ENCODE measurements around the gene ARID1B. TPM values are rescaled to one million over a fixed set of nuclear protein-coding genes. Genes with fewer than 3 reads are reported as not detected.

Gene ARID1B
- total RNA-seq, 1 experiment from 2014 or later, result 15.5 TPM

DNA sequence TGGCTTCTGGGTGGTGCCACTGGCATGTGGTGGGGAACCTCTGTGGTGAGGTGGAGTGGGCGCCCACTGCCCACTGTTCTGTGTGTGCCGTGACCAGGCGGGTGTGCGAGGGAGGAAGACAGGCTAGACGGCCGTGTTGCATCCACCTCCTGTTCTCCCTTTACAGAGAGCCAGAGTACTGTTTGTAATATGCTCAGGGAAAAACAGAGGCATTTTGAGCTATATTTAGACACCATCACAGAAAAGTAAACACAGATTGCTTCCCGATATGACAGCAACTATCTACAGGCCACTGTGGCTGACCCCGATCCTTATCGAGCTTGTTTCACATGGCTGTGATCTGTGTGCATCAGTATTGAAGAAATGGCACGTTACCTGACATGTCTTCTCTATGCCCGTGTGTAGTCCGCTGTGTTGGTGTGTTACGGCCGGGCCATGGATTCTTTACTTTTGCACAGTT, 45.6 kb downstream of the ARID1B start:
- no peak for DNase-seq (ENCODE audit: extremely low read depth, low read depth)

DNA sequence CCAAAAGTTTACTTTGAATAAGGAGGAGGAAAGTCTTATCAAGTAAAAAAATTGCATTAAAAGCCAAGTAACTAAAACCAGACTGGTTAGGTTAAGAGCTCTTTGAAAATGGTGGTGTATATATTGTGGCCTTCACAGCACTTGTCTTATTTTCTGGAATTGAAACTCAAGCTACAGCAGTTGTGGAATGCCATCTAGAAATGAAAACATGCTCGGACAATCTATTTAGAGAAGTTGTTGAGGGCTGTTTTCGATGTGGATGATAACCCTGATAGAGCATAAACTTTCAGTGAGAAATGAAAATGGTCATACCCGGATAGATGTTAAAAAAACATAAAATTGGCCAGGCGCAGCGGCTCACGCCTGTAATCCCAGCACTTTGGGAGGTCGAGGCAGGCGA, 47.0 kb downstream of the ARID1B start:
- DNase-seq (ENCODE audit: extremely low read depth, low read depth), result no peak

DNA sequence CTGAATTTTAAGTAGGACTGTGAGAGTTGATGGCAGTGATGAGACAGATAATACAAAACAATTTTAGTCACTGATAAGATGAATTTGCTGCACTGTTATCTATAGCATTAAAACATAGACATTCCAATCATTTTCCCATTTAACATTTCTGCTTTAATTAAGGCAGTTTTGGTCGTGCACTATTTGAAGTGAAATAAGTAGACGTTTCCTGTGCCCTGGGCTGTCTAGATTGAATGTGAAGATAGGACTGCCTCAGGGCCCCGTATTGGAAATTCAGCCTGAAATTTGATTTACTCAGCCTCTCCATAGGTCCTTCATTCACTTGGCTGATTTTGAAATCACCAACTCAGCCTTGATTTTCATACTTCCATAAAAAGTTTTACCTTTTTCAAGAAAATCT, 48.3 kb downstream of the ARID1B start:
- DNase-seq (ENCODE audit: extremely low read depth, low read depth), result no peak

DNA sequence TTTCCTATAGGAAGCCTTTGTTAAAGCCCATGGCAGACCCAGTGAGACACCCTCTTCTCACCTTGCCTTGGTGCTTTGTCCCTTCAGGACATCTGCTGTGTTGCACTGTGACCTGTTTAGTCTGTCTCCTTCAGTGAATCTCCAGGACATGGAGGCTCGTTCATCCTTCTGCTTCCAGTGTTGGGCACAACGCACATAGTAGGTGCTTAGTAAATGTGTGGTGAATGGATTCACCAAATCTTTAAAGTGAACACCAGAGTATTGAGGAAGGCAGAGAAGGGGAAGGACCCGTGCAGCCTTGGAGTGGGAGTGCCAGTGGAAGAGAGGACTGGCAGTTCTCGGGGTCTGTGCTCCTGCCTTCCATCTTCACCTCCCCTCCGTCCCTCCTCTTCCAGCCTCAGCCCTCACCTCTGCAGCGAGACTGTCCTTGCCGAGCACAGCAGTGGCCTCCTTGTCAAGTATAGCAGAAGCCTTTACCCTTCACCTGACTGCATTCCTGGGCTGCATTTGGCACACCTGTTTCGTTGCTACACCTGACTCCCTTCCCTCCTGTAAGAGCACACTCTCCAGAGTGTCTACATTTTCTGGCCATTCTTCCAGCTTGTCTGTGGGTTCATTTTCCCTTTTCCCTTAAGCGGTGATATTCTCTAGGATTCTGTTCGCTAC, 49.2 kb downstream of the ARID1B start:
- DNase-seq (ENCODE audit: extremely low read depth, low read depth), result no peak

DNA sequence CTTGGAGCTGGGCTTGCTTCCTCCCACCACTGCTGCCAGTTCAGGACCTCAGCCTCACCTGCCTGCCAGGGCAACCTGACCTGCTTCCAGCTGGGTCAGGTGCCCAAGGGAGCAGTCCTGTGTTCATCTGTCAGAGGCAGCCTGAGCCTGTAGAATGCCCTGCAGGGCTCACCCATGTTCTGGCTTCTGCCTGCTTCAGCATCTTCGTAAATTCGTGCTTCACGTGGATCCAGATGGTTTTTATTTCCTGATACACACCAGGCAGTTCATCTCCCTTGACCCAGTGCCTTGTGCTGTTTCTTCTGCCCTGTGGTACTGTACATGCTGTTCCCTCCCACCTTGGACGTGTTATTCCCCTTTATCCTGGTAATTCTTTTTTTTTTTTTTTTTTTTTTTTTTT, 50.2 kb downstream of the ARID1B start:
- DNase-seq (ENCODE audit: extremely low read depth, low read depth), result no peak

DNA sequence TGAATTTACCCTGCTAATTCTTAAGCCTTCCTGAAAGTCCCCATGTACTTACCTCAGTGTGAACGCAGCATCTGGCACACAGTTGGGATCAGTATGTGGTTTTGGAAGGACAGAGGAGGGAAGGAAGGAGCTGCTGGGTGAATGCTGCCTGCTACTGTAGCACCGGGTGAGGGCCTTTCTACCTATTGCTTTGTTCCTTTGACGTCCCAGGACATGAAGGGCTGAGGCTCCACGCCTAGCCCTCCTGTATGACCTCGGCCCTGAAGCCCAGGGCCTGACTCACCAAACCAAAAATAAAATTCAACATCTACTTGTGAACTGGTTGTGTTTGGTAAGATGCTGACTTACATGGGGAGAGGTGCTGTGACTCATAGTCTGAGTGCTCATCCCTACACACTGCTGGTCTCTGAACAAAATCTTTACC, 51.1 kb downstream of the ARID1B start:
- DNase-seq (ENCODE audit: extremely low read depth, low read depth), result peak; percentile 63

DNA sequence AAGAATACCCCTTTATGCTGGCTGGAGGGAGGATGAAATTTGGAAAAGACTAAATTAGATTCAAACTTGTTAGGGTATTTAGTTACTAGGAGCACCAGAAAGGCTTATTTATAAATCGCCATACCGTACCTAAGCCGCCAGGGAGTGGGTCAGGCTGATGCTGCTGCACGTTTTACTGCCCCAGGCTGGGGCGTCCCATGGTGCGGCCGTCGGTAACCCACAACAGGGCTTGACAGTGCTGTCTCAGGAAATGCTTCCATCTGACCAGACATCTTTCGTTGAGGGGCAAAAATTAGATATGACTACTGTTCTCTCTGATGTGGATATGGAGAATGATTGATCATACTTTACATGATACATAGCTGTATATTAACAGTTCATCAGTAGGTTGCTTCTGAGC, 52.9 kb downstream of the ARID1B start:
- DNase-seq (ENCODE audit: extremely low read depth, low read depth), result no peak

DNA sequence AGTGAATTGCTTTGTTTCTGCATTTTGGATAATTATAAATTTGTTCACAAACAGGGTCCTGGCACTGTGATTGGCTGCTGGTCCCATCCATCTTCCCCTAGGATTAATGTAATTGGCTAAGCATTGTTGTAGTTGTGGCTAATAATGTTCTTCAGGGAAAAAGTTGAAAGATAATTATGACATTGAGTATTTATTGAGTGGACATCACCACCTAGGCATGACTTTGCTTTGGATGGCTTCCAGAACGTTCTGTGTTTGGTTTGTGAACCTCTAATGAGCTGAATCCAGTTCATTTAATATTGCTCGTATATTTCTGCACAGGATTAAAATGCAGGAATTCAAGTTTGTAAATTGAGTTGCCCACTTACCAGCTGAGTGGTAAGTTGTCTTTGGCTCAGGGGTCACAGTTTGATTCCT, 55.1 kb downstream of the ARID1B start:
- no peak for DNase-seq (ENCODE audit: extremely low read depth, low read depth)

DNA sequence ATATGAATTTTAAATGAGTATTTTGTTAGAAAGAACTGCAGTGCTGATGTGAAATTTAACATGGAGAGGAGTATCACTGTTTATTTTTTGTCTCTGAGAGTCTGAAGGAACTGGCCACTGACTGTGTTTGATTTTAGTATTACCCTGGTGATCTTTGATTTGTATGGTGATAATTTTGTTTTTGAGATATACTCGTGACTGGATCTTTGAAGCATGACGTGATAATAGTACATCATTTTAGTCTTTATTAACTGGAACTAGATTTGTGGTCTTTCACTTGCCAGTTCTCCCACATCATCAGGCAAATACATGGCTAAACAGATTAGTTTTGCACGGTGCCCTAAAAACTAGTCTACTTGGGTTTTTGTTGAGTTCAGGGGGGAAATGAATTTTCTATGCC, 55.5 kb downstream of the ARID1B start:
- no peak for DNase-seq (ENCODE audit: extremely low read depth, low read depth)

DNA sequence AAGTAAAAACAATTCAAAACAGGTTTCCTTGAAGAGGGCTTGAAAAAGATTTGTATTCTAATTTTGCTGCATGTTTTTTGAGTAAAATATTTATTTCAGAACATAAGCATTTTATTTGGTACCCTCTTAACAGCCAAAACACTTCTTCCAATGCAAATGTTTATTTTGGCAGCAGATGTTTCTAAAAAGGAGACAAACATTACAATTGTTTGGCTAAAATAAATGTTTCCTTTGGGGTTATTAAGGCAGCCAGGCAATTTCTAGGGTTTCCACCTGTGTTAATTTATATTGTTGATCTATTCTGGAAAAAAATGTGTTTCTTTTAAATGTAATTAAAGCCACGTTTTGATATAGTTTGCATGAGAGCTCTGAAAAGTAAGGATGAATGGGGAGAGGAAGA, 56.6 kb downstream of the ARID1B start:
- no peak for DNase-seq (ENCODE audit: extremely low read depth, low read depth)

DNA sequence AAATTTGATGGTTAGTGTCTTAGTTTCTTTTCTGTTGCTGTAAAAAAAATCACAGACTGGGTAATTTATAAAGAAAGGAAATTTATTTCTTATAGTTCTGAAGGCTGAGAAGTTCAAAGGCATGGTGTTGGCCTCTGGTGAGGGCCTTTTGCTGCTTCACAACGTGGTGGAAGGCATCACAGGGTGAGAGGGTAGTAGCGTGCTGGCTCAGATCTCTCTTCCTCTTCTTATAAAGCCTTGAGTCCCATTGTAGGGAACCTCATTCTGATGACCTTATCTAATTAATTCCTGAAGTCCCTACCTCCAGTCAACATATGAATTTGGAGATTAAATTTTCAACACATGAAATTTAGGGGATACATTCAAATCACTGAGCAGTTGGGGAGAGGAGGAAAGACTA, 62.0 kb downstream of the ARID1B start:
- DNase-seq (ENCODE audit: extremely low read depth, low read depth), result no peak

DNA sequence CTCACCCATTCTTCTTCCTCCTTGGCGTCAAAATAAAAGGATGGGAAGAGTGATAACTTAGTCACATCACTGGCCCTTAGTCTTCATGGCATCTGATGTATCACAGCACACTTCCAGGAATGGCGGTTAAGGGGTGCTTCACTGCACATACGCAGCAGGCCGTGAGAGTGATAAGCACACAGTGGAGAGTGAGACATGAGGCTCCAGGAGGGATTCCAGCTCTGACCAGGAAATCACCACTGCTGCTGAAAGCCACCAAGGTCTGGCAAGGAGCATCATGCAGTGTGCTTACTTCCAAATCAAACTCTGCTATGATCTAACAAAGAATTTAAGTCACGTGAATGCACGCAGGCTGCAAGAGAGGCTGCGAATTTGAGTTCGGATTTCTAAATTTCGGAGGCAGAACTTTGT, 62.4 kb downstream of the ARID1B start:
- no peak for DNase-seq (ENCODE audit: extremely low read depth, low read depth)

DNA sequence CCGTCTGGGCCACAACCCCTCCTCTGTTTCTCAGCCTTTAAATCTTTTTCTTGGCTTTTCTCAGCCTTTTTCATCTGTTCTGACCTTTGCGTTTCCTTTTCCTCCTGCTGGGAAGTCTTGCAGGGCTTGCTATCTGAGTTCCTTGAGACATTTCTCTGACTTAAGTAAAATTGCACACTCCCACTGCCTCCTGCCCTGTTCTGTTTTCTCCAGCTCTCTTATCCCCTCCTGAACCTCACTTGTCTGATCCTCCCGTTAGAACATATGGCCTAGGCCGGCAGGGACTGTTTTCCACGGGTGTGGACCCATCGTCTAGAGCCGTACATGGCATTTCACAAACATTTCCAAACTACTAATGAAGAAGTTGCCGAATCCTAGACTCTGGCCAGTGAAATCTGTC, 63.0 kb downstream of the ARID1B start:
- DNase-seq (ENCODE audit: extremely low read depth, low read depth), result no peak

DNA sequence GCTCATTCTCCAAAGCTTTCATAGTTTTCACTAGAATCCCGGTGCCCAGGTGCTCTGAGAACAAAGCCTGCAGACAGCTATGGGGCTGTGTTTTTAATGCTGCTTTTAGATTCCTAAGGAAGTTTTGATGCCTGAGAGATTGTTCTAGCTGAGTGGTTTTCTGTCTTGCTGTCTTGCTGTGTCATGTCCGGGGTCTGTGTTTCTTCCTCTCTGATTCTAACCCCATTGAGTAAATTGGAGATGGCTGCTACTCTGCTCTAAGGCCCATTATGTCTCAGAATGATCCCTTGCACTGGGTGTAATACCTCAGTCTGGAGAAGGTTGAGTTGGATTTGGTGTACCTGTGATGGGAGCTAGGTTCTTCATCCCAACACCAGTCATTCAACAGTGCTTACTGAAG, 63.4 kb downstream of the ARID1B start:
- DNase-seq (ENCODE audit: extremely low read depth, low read depth), result no peak

DNA sequence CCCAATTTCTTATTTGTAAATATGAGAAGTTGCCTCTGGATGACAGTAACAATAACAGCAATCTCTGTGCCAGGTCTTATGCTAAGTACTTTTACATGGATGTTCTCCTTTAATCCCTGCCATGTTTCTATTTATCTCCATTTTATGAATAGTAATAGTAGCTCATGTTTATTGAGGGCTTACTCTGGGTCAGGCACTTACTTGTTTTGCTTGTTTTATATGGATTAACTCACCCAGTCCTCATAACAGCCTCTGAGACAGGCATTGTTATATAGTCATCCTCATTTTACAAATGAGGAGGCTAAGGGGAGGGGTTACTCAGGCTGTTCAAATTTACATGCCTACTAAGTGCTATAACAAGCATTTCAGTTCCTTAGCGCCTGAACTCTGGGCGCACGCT, 64.3 kb downstream of the ARID1B start:
- no peak for DNase-seq (ENCODE audit: extremely low read depth, low read depth)

DNA sequence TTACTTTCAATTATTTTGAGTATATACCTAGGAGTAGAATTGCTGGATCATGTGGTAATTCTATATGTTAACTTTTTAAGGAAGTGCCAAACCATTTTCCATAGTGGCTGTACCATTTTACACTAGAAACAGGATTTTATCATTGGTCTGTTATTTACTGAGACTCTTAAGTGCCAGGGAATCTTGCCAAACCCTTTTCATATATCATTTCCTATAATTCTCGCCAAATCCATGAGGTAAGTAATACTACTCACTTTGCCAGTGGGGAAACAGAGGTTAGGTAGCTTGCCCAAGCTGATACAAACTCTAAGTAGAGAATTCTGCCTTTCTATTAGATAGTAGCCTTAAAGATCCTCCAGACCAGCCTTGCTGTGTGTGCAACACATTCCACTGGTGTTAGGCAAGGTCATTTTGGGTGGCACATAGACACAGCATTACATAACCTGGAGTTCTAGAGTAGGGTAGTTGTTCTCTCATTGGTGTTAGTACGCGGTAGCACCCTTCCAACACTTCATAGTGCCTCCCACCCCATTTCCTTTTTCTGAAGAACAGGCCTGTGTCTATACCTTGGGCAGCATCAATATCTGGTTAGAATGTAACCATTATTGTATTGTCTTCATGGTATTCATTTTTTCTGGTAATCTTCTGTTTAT, 65.5 kb downstream of the ARID1B start:
- no peak for DNase-seq (ENCODE audit: extremely low read depth, low read depth)

DNA sequence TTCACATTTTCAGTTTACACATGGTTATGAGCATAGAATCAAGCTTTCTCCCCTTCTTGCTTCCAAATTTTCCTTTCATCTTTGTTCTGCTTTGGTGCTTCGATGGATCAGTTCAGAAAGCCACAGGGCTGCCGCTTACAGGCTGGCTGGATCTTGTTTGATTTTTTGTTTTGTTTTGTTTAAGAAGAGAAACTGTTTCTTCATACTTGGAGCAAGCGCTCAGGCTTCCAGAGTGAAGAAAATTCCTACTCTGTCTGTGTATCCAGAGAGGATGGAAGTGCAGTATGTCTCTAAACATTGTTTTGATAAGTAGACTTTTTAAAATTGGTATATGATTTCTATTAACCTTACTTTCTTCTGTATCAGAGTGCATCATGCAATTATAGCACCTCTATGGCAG, 66.9 kb downstream of the ARID1B start:
- DNase-seq (ENCODE audit: extremely low read depth, low read depth), result no peak

DNA sequence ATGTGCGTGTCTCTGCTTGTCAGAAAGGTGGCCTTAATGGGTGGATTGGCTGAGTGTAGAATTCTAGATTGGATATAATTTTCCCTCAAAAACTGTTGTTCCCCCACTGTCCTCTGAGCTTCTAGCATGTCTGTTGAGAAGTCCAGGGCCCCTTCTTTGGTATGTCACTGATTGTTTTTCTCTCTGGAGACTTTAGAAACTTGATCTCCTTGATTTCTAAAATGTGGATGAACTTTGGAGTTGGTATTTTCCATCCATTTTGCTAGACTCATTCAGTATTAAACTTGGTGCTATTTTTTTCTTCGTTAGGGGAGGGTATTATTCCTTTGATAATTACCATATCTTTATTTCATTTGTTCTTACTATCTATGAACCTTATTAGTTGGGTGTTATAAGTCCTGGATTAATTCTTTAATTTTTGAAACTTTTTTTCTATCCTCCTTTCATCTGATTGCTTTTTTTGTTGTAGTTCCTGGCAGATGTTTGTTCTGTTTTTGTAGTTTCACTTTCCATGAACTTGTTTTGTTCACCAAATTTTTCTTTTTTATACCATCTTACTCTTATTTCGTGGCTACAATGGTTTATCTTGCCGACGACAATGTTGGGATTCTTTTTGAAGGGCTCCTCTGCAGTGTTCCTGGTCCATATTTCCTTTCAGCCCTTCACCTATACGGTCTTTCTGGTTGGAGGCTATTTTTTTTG, 68.4 kb downstream of the ARID1B start:
- DNase-seq (ENCODE audit: extremely low read depth, low read depth), result no peak

DNA sequence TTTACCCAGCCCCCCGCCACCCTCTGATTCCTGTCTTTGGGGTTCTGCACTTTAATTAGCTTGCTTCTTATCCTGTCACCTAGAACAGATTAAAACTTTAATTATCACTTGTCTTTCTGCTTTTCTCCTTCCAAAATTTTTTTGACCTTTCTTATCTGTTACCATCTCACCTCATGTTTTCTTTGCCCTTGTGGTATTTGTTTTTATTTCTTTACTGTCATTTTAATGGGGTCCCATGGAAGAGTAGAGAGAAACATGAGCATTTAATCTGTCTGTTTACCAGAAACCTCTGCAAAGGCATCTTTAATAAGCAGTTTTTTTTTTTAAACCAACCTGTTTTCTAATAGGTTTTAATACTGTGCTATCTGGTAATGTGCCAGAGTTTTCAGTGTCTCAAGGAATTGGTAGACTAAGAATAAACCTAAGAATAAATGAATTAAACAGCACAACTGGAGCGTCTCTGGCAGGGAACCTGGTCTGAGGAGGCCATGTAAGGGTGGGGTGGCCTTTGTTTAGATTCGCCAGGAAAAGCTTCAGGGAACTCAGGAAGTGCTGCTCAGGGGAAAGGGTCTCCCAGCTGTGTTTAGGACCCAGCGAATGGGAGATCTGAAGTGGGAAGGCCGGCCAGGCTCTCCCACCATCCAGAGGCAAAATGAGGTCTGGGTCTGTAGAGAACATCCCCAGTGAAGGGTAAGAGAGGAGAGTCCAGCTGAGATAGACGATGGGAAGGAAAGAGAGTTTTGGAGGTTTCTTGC, 69.8 kb downstream of the ARID1B start:
- DNase-seq (ENCODE audit: extremely low read depth, low read depth), result no peak

DNA sequence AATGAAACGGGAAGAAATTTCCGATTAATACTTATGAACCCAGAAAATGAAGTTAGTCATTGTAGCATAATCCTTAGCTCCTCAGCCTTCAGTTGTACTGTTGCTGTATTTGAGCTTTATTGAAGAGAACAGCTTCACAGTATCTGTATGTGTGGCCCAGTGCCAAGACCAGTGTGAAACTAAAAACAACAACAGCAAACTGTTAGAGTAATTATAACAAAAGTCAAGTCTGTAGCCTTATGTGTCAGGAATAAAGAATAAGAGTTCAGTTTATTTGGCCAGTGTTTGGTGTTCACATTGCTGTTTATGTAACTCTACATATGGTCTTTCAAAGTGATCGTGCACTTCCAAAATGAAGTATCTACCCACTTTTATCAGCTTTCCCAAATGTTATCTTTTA, 70.9 kb downstream of the ARID1B start:
- DNase-seq (ENCODE audit: extremely low read depth, low read depth), result no peak

DNA sequence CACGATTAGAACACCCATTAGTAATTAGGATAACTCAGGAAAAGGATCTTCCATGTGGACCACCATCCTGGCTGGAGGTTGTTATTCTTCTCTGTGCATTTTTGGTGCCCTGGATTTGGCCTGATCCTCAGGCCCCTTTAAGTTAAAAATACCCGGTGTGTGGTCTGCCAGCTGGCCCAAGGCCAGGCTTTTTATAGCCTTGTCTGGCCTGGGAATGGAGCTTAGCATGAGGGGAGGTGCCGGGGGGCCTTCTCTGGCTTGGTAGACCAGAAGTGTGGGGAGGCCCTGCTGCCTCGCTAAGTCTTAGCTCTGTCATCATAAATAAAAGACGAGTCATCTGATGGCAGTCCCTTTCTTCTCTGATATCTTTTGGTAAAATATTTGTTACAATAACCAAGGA, 71.4 kb downstream of the ARID1B start:
- no peak for DNase-seq (ENCODE audit: extremely low read depth, low read depth)
